HepG2 (cell line): ENCODE results near the gene AFAP1. TPM values are rescaled to one million over a fixed set of nuclear protein-coding genes. Genes with fewer than 3 reads are reported as not detected.

Source experiments
- ATAC-seq: fragments of 200-7000 bp; cut with Tn5 transposase; 3 replicates; pipeline ENCODE4 v1.9.1; 2020; ENCODE audit warnings: mild to moderate bottlenecking, moderate library complexity
- BruUV-seq: library from RNA; stranded (reverse); fragments of 400-500 nt; replicated peaks from 2 replicates; lab custom pipeline; 2021; lab: Mats Ljungman, UMichigan
- CTCF ChIA-PET: fragments of 300-600 bp; formaldehyde crosslinking; extraction: SDS; loops from one replicate; lab custom pipeline; 2021; ENCODE audit warnings: low total read pairs, inconsistent platforms, low intra/inter-chr PET ratio; lab: Yijun Ruan, JAX
- POLR2A ChIA-PET: fragments of 350-600 bp; sonication (Branson Sonifier 250); formaldehyde crosslinking; loops from one replicate; lab custom pipeline; 2020; ENCODE audit warnings: antibody characterized with exemption, inconsistent platforms; lab: Yijun Ruan, JAX
- DNase-seq: peaks from one replicate; pipeline ENCODE4 v3.0.0-alpha.2; 2015; ENCODE audit warnings: low spot score
- FAIRE-seq: peaks from 3 replicates; lab custom pipeline; 2011; peaks lifted over from hg19 to GRCh38; lab: Jason Lieb, UNC
- H2AFZ ChIP-seq: one replicate; pipeline ENCODE4 v1.6.1; 2011; ENCODE audit warnings: low read length, inconsistent platforms
- H3K27ac ChIP-seq: fragments of 300-600 bp; 3 replicates; pipeline ENCODE4 v1.8.0; 2011; ENCODE audit warnings: mixed run types, mild to moderate bottlenecking, mixed read lengths, low read length, inconsistent platforms; ENCODE audit not compliant: insufficient read depth; ENCODE audit errors: extremely low read length
- H3K27me3 ChIP-seq, 2 experiments: fragments of 200-600 bp in 1 of 2; 2 replicates in 1 of 2; 3 replicates in 1 of 2; pipeline versions ENCODE4 v1.6.0 to v1.8.0; 2011; ENCODE audit warnings: low read length in 2 of 2, mild to moderate bottlenecking in 2 of 2, moderate library complexity in 2 of 2, inconsistent platforms in 1 of 2; ENCODE audit not compliant: insufficient read depth in 2 of 2, control insufficient read depth in 1 of 2
- H3K36me3 ChIP-seq, 2 experiments: fragments of 200-600 bp in 1 of 2; replicated peaks in 1 of 2; 2 replicates in 1 of 2; 3 replicates in 1 of 2; pipeline versions ENCODE4 v1.5.1 to v1.8.0; 2011; ENCODE audit warnings: low read length in 2 of 2, inconsistent platforms in 1 of 2; ENCODE audit not compliant: insufficient read depth in 2 of 2, control insufficient read depth in 1 of 2
- H3K4me1 ChIP-seq: 2 replicates; pipeline ENCODE4 v1.5.1; 2012; ENCODE audit warnings: low read length, inconsistent platforms; ENCODE audit not compliant: insufficient read depth
- H3K4me2 ChIP-seq: 2 replicates; pipeline ENCODE4 v1.6.0; 2011; ENCODE audit warnings: low read depth, low read length, inconsistent platforms
- H3K4me3 ChIP-seq, 3 experiments: fragments of 200-600 bp in 1 of 3; sonication (generic), shearing (Covaris generic) in 1 of 3; replicated peaks in 1 of 3; 2 replicates each; pipeline ENCODE4 v1.5.1; 2011 to 2016; ENCODE audit warnings: low read length in 3 of 3, inconsistent platforms in 2 of 3, low read depth in 2 of 3, mild to moderate bottlenecking in 2 of 3, control low read depth in 1 of 3, mixed read lengths in 1 of 3; ENCODE audit not compliant: insufficient read depth in 1 of 3
- H3K79me2 ChIP-seq: one replicate; pipeline ENCODE4 v1.6.1; 2011; ENCODE audit warnings: low read length, inconsistent platforms; ENCODE audit not compliant: insufficient read depth
- H3K9ac ChIP-seq: 2 replicates; pipeline ENCODE4 v1.6.0; 2011; ENCODE audit warnings: mild to moderate bottlenecking, low read depth, low read length, inconsistent platforms; ENCODE audit not compliant: insufficient read depth
- H3K9me3 ChIP-seq: 2 replicates; pipeline ENCODE4 v1.5.1; 2012; ENCODE audit warnings: mild to moderate bottlenecking, low read length
- H4K20me1 ChIP-seq: 2 replicates; pipeline ENCODE4 v1.6.0; 2011; ENCODE audit warnings: inconsistent platforms, mild to moderate bottlenecking, low read length, moderate library complexity; ENCODE audit not compliant: insufficient read depth
- ATRX ChIP-seq: sonication (generic); formaldehyde crosslinking; IDR thresholded peaks from 2 replicates; pipeline ENCODE4 v1.4.0; 2020; ENCODE audit warnings: missing genetic modification reagents, borderline replicate concordance
- KDM5B ChIP-seq: sonication (generic); formaldehyde crosslinking; IDR thresholded peaks from 2 replicates; pipeline ENCODE4 v1.4.0; 2020; ENCODE audit warnings: missing genetic modification reagents, mild to moderate bottlenecking, borderline replicate concordance
- LBX2 ChIP-seq: sonication (generic); formaldehyde crosslinking; IDR thresholded peaks from 2 replicates; pipeline ENCODE4 v1.5.0; 2020; ENCODE audit warnings: missing genetic modification reagents, mild to moderate bottlenecking, borderline replicate concordance
- MXD1 ChIP-seq: sonication (generic); formaldehyde crosslinking; IDR thresholded peaks from 2 replicates; pipeline ENCODE4 v1.4.0; 2020; ENCODE audit warnings: mild to moderate bottlenecking, missing genetic modification reagents
- POLR2A ChIP-seq, 2 experiments: IDR thresholded peaks; 2 replicates each; pipeline ENCODE4 v1.6.1; 2011; ENCODE audit warnings: low read depth in 2 of 2, low read length in 2 of 2, mild to moderate bottlenecking in 1 of 2, moderate library complexity in 1 of 2; ENCODE audit not compliant: insufficient read depth in 1 of 2
- REXO4 ChIP-seq: sonication (generic); formaldehyde crosslinking; IDR thresholded peaks from 2 replicates; pipeline ENCODE4 v1.8.0; 2022; ENCODE audit warnings: missing genetic modification reagents, mild to moderate bottlenecking, borderline replicate concordance
- STAG1 ChIP-seq: sonication (generic); formaldehyde crosslinking; IDR thresholded peaks from 2 replicates; pipeline ENCODE4 v1.4.0; 2020; ENCODE audit warnings: missing genetic modification reagents
- STAT5B ChIP-seq: sonication (generic); formaldehyde crosslinking; IDR thresholded peaks from 2 replicates; pipeline ENCODE4 v1.4.0; 2020; ENCODE audit warnings: missing genetic modification reagents
- ZFP62 ChIP-seq: sonication (generic); formaldehyde crosslinking; IDR thresholded peaks from 2 replicates; pipeline ENCODE4 v1.4.0; 2020; ENCODE audit warnings: missing genetic modification reagents
- ZFY ChIP-seq: sonication (generic); formaldehyde crosslinking; IDR thresholded peaks from 2 replicates; pipeline ENCODE4 v1.4.0; 2020; ENCODE audit warnings: missing genetic modification reagents
- ZMYM2 ChIP-seq: sonication (generic); formaldehyde crosslinking; IDR thresholded peaks from 2 replicates; pipeline ENCODE4 v1.8.0; 2022; ENCODE audit warnings: mild to moderate bottlenecking, missing genetic modification reagents
- ZNF720 ChIP-seq: sonication (generic); formaldehyde crosslinking; IDR thresholded peaks from 2 replicates; pipeline ENCODE4 v1.4.0; 2020; ENCODE audit warnings: missing genetic modification reagents
- ZNF768 ChIP-seq: sonication (generic); formaldehyde crosslinking; IDR thresholded peaks from 2 replicates; pipeline ENCODE4 v1.4.0; 2020; ENCODE audit warnings: missing genetic modification reagents
- WGBS: methylation state at CpG from one replicate; pipeline ENCODE4 v1.1.6; 2017; ENCODE audit warnings: low lambda C conversion rate; 5-methylcytosine and 5-hydroxymethylcytosine counted together
- in situ Hi-C: cut with HindIII; loops from 2 replicates; pipeline ENCODE4 v1.10.0; 2017; ENCODE audit warnings: low pct_unique_long_range_greater_than_20kb; ENCODE audit not compliant: extremely low pct_ligation_motif_present
- intact Hi-C: fragments of 100-400 bp; cut with micrococcal nuclease; formaldehyde crosslinking; loops from one replicate; pipeline ENCODE4 v1.10.0; 2022; ENCODE audit not compliant: unreplicated experiment
- polyA plus RNA-seq, 8 experiments: library from polyadenylated mRNA; depleted of rRNA in 3 of 8; stranded (reverse) in 7 of 8; unstranded in 1 of 8; fragments of >200 nt; fragmentation: Illumina TruSeq in 4 of 8; extraction: Trizol in 4 of 8; gene quantifications; 2 replicates each; pipeline versions ENCODE4 v1.2.1 to v1.2.3, GENCODE V29; 2011 to 2016; ENCODE audit warnings: low read depth in 4 of 8, missing spikeins in 1 of 8, mixed read lengths in 1 of 8; ENCODE audit not compliant: insufficient read depth in 1 of 8
- total RNA-seq, 5 experiments: library from RNA; depleted of rRNA; stranded (reverse); fragments of >200 nt; fragmentation: Illumina TruSeq; extraction: Trizol; gene quantifications; 2 replicates each; pipeline ENCODE4 v1.2.3, GENCODE V29; 2016; ENCODE audit warnings: low read depth in 1 of 5
- TF ChIP-seq, protein P1 (sequence below): sonication (generic); formaldehyde crosslinking; IDR thresholded peaks from 2 replicates; pipeline ENCODE4 v1.4.0; 2020; ENCODE audit warnings: missing genetic modification reagents
- TF ChIP-seq, protein P2 (sequence below): sonication (generic); formaldehyde crosslinking; IDR thresholded peaks from 2 replicates; pipeline ENCODE4 v1.5.0; 2020; ENCODE audit warnings: mild to moderate bottlenecking, missing genetic modification reagents, moderate library complexity

AFAP1 gene
- total and polyA plus RNA-seq, 2 of the 13 experiments (the other 11 are each of a cell fraction or from before 2014, with no cell fraction given), result 2.5 TPM

GRCh38 chr4:7850489-7850888, 89.2 kb downstream of the AFAP1 start:
- no TSS peak for BruUV-seq
- peaks cover 0 to 7% of the 10 kb centered on the region in 2 experiments; a peak in 2 of 5 replicates for H3K36me3 ChIP-seq
- no peaks in the 10 kb centered on the region for H3K4me1 ChIP-seq
- TF ChIP-seq ATRX (CRISPR knock-in tag) (no peak), LBX2 (CRISPR knock-in tag) (no peak), POLR2A (IDR thresholded peaks at IDR 0.05; ENCODE audit: insufficient read depth in 1 of 2, low read depth in 2 of 2, low read length in 2 of 2) (no peak), ZFP62 (no peak), KDM5B (CRISPR knock-in tag) (no peak), STAT5B (CRISPR knock-in tag) (no peak), ZNF768 (CRISPR knock-in tag) (0 out of 2 replicates have a peak, but pooled peaks have one; percentile 8), ZNF720 (CRISPR knock-in tag) (no peak), ZMYM2 (CRISPR knock-in tag) (no peak), REXO4 (CRISPR knock-in tag) (no peak), MXD1 (CRISPR knock-in tag) (no peak), ZFY (no peak), STAG1 (CRISPR knock-in tag) (peak; percentile 46)
- TF ChIP-seq, protein P1, sequence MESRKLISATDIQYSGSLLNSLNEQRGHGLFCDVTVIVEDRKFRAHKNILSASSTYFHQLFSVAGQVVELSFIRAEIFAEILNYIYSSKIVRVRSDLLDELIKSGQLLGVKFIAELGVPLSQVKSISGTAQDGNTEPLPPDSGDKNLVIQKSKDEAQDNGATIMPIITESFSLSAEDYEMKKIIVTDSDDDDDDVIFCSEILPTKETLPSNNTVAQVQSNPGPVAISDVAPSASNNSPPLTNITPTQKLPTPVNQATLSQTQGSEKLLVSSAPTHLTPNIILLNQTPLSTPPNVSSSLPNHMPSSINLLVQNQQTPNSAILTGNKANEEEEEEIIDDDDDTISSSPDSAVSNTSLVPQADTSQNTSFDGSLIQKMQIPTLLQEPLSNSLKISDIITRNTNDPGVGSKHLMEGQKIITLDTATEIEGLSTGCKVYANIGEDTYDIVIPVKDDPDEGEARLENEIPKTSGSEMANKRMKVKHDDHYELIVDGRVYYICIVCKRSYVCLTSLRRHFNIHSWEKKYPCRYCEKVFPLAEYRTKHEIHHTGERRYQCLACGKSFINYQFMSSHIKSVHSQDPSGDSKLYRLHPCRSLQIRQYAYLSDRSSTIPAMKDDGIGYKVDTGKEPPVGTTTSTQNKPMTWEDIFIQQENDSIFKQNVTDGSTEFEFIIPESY (CRISPR knock-in tag), result peak; percentile 49; the same call in 1 of the 2 replicates
- TF ChIP-seq, protein P2, sequence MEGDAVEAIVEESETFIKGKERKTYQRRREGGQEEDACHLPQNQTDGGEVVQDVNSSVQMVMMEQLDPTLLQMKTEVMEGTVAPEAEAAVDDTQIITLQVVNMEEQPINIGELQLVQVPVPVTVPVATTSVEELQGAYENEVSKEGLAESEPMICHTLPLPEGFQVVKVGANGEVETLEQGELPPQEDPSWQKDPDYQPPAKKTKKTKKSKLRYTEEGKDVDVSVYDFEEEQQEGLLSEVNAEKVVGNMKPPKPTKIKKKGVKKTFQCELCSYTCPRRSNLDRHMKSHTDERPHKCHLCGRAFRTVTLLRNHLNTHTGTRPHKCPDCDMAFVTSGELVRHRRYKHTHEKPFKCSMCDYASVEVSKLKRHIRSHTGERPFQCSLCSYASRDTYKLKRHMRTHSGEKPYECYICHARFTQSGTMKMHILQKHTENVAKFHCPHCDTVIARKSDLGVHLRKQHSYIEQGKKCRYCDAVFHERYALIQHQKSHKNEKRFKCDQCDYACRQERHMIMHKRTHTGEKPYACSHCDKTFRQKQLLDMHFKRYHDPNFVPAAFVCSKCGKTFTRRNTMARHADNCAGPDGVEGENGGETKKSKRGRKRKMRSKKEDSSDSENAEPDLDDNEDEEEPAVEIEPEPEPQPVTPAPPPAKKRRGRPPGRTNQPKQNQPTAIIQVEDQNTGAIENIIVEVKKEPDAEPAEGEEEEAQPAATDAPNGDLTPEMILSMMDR (CRISPR knock-in tag), result peak; percentile 49
- DNase-seq, result no peak
- in situ Hi-C loops (no loop called here), intact Hi-C loops (no loop called here)
- H4K20me1 ChIP-seq, result no peaks in the 10 kb centered on the region
- H3K27me3 ChIP-seq, result no peaks in the 10 kb centered on the region
- ChIA-PET CTCF (interaction anchor here (1.2 kb wide), 1 partner anchor 47 kb away, joined by 3 read pairs; no protein-coding TSS in a partner anchor), POLR2A (no interaction called here)
- no peak overlapping the region for H2AFZ ChIP-seq
- WGBS, result 84% methylated on average over 7 of the region's 11 CpGs
- no peaks in the 10 kb centered on the region for H3K9me3 ChIP-seq
- H3K4me2 ChIP-seq, result no peak overlapping the region
- H3K9ac ChIP-seq, result no peak overlapping the region
- peak; percentile 62; the same call in 2 of the 3 replicates for ATAC-seq
- no peaks in the 10 kb centered on the region for H3K79me2 ChIP-seq
- H3K27ac ChIP-seq, result no peak overlapping the region
- no peak overlapping the region for H3K4me3 ChIP-seq
- no peak for FAIRE-seq
